Measurements from ENCODE around the gene PRXL2C. TPM values are rescaled to one million over a fixed set of nuclear protein-coding genes. Genes with fewer than 3 reads are reported as not detected.

The PRXL2C gene
- total and polyA plus RNA-seq, 9 of the 15 experiments (the other 6 are each of a cell fraction or from before 2014, with no cell fraction given), result 3.6 to 15.3 (median 10.6) TPM

DNA sequence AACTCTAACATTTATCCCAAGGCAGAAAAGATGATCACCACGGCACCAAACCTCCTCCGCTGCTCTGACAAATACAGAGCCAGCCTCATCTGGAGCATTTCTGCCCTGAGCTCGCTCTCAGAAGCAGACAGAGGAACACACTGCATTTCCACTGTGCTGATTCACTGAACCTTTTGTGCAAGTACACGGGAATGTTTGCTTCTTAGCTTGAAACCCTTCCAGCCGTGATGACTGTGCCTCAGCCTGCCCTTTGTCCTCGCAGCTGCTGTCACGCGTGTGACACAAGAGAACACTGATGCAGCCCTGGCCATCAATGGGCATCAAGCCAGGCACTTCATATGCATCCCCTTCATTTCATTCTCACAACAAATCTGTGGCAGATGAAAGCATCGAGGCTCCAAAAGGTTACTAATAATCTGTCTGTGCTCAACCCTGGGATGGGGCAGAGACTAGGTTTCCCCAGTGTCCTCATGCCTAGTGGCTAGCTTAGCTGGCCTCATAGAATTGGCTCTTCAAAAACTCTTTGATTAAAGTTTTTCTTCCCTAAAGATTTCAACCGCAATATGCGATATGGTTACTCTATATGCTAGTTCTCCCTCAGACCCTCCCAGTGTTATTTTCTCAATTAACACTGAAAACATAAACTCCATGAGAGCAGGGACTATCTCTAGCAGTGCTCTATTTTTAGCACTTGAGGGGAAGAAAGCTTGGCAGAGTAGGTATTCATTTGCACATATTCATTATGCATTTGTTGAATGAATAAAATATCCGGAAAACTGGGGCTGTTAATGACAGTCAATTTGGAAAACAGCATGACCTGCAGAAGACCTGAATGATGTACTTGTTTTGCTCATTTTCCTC is 42.8 kb downstream of the PRXL2C start:
- FAIRE-seq (peak; percentile 44), DNase-seq (ENCODE audit: extremely low read depth in 1 of 4, low spot score in 3 of 4) (no peak), ATAC-seq (no peak; the same call in 1 of the 3 replicates)
- Histone ChIP-seq H3K4me2 (ENCODE audit: insufficient read depth, low read length) (no peak overlapping the region), H3K9me1 (ENCODE audit: control insufficient read depth, insufficient read depth, low read length) (no peaks in the 10 kb centered on the region), H3K4me1 (replicated peaks in 1 of 2; ENCODE audit: control insufficient read depth in 2 of 2, insufficient read depth in 2 of 2, low read length in 2 of 2) (no peaks in the 10 kb centered on the region), H3K36me3 (ENCODE audit: control insufficient read depth, insufficient read depth, low read length) (no peaks in the 10 kb centered on the region), H3K9ac (ENCODE audit: insufficient read depth in 1 of 2, low read depth in 2 of 2, low read length in 2 of 2) (no peak overlapping the region), H3K9me3 (replicated peaks; ENCODE audit: control insufficient read depth, insufficient read depth, low read depth, low read length) (no peaks in the 10 kb centered on the region; the same call in 1 of the 2 replicates), H3K79me2 (ENCODE audit: control insufficient read depth, insufficient read depth, low read length) (no peaks in the 10 kb centered on the region), H4K20me1 (replicated peaks; ENCODE audit: control insufficient read depth, insufficient read depth, low read length) (peaks cover 4% of the 10 kb centered on the region; the same call in 1 of the 2 replicates), H3K27me3 (ENCODE audit: control insufficient read depth in 2 of 2, insufficient read depth in 2 of 2, low read length in 2 of 2) (peaks cover 14 to 15% of the 10 kb centered on the region in 2 experiments; a peak in 4 of 5 replicates), H3K4me3 (no peak overlapping the region), H2AFZ (ENCODE audit: low read depth, low read length) (no peak overlapping the region), H3K27ac (ENCODE audit: extremely low read depth, low read depth, low read length) (no peak overlapping the region)
- CTCF ChIA-PET (ENCODE audit: low intra/inter-chr PET ratio), result no interaction called here
- WGBS (ENCODE audit: insufficient coverage, low coverage, missing lambda C conversion rate), result 10% methylated on average over 12 of the region's 12 CpGs
- TF ChIP-seq, protein P1, sequence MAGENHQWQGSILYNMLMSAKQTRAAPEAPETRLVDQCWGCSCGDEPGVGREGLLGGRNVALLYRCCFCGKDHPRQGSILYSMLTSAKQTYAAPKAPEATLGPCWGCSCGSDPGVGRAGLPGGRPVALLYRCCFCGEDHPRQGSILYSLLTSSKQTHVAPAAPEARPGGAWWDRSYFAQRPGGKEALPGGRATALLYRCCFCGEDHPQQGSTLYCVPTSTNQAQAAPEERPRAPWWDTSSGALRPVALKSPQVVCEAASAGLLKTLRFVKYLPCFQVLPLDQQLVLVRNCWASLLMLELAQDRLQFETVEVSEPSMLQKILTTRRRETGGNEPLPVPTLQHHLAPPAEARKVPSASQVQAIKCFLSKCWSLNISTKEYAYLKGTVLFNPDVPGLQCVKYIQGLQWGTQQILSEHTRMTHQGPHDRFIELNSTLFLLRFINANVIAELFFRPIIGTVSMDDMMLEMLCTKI (IDR thresholded peaks at IDR 0.05; ENCODE audit: partially characterized antibody), result no peak
- TF ChIP-seq ZBTB9 (CRISPR knock-in tag; IDR thresholded peaks at IDR 0.05) (no peak), NFIC (IDR thresholded peaks at IDR 0.05) (0 out of 2 replicates have a peak, but pooled peaks have one; percentile 17)
- no TSS peak for BruUV-seq (replicated peaks)
- in situ Hi-C loops (cut with MboI) (no loop called here), intact Hi-C loops (cut with micrococcal nuclease) (no loop called here)
- POLR2A ChIA-PET, result interaction anchor here (0.9 to 1.2 kb wide), 2 partner anchors 9 to 46 kb away, joined by 3 to 4 read pairs; no protein-coding TSS in a partner anchor
